GM21360 (cell line): ENCODE measurements around the gene SETD7.

ENCODE experiments used
- ATAC-seq: cut with Tn5 transposase; IDR thresholded peaks from one replicate; pipeline ENCODE4 v1.9.1; 2021; ENCODE audit warnings: mild to moderate bottlenecking, moderate library complexity; ENCODE audit not compliant: unreplicated experiment

The SETD7 gene

GRCh38 chr4:139556071-139556723 lies at the start of gene SETD7:
TSS of gene SETD7 (minus strand) at chr4:139556219. CDS start at chr4:139556137, 82 bp downstream.
- peak; percentile 25 for ATAC-seq

DNA sequence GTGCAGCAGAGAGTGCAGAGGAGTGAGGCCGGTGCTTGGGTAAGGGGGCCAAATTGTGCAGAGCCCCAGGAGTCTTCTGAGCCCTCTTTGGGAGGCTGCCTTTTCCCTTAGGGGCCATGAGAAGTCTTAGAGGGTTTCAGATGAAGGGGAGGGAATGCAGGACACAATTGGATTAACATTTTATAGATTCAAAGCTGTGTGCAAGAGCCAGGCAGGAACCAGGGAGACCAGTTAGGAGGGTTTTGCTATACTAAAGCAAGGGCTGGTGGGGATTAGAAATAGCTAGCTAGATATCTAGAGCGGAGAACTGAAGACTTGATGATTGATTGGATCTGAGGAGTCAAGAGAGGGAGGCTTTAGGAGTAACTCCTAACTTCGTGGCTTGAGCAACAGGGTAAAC lies 49.5 kb upstream of the SETD7 start:
- no peak for ATAC-seq

DNA sequence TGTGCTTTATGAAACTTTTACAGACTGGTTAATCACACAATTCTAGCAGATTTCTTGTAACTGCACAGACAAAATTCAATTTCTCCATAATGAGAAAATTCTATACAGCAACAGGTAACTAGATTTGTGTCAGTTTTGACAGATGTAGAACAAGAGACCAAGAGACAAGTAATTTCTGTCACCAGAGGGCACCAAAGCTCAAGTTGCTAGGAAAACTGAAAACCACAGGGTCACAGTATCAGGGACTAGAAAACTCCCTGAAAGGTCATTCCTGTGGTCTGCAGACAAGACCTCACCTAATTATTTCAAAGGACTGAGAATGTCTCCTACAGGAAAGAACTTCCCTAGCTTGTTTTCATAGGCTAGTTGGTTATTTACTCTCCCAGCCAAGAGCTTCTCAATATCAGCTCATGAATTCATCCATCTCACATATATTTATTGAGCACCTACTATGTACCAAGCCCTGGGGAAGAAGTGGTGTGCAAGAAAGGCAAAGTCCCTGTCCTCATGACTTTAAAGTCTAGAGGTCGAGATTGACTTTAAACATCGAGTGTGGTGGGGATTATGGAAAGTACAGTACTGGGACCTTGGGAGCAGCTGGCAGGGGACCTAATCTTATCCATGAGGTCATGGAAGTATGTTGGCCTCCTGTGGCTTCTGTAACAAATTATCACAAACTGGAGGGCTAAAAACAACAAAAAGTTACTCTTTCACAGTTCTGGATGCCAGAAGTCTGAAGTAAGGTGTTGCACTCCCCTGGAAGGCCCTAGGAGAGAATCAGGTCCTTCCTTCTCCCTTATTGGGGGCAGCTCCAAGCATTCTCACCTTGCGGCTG lies 47.8 kb upstream of the SETD7 start:
- no peak for ATAC-seq

DNA sequence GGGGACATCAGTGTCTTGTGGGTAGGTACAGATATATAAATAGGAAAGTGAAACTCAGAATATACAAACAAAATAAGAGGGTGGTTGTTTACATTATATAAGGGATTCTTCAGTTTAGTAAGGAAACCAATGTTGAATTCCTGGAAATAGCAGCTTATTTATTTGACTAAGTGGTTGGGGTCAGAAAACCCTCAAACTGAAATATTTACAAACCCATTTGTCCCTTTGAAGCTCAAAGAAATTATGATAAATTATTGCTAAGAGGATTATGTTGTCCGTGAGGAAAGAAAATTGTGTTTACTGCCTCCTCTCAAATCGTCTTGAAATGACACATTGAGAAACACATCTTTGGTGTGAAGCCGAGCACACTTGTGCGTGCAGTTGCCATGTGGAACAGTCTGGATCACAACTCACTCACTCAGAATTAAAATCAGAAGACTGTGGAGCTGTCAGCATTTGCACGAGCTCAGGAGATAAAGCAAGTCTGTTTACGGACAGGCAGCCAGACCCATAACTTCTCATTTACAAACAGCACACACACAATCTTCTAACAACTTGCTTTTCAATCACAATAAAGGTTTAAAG lies 46.8 kb upstream of the SETD7 start:
- ATAC-seq, result no peak

- no peak for ATAC-seq
Observed at GRCh38 chr4:139600662-139601061, 44.6 kb upstream of the SETD7 start.

DNA sequence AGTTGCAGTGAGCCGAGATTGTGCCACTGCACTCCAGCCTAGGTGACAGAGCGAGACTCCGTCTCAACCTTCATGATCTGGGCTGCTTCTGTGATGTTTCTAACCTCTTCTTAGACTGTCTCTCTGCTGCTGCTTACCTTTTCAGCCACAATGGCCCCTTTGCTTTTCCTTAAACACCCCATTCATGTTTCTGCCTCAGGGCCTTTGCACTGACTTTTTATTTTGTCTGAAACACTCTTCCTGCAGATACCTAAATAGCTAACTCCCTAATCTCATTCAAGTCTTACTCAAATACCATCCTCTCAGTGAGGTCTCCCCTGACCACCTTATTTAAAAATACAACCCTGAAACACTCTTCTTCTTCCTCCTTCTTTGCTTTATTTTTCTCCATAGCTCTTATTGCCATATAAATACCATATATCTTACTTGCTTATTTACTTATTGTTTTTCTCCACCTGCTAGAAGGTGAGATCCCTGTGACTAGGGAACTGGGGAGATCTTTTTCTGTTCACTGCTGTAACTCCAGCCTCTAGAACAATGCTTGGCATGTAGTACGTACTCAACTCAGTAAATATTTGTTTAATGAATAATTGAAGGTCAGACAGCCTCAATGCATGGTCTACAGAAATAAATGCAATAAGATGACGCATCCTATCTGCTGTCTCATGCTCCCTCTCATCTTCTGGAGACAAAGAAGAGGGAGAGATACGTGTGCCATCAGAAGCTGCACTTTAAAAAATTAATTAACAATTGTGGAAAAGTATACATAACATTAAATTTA lies 43.8 kb upstream of the SETD7 start:
- no peak for ATAC-seq

- no peak for ATAC-seq
Observed at GRCh38 chr4:139599076-139599475, 43.1 kb upstream of the SETD7 start.

- ATAC-seq, result no peak
Observed at GRCh38 chr4:139596684-139597279, 40.8 kb upstream of the SETD7 start.

DNA sequence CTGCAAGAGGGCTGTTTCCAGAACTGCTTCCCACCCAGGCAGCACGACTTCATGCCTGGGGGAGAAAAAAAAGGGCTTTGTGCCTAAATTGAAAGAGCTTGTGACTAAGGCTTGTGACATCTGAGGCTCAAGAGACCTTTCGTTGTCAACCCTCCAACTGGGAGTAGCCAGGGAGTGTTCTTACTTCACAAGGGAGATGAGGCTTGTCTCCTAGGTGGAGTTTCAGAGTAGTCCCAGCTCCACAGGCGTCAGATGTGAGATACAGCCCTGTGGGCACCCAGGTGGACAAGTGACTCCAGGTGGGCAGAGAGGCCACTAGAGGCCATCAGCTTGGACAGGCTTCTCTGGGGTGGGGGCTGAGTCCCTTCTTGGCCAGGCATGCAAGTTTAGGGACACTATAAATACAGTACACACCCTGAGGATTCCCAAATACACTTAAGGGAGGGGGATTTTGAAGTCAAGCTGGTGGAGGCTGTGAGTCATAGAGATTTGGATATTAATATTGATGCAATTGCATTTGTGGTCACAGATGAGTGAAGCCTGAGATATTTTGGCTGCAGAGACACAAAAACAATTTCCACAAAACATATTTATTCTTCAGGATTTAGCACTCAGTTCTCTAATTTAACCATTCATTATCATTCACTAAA lies 40.1 kb upstream of the SETD7 start:
- no peak for ATAC-seq

- no peak for ATAC-seq
Observed at GRCh38 chr4:139594591-139595185, 38.7 kb upstream of the SETD7 start.

- no peak for ATAC-seq
Observed at GRCh38 chr4:139593091-139593564, 37.1 kb upstream of the SETD7 start.

DNA sequence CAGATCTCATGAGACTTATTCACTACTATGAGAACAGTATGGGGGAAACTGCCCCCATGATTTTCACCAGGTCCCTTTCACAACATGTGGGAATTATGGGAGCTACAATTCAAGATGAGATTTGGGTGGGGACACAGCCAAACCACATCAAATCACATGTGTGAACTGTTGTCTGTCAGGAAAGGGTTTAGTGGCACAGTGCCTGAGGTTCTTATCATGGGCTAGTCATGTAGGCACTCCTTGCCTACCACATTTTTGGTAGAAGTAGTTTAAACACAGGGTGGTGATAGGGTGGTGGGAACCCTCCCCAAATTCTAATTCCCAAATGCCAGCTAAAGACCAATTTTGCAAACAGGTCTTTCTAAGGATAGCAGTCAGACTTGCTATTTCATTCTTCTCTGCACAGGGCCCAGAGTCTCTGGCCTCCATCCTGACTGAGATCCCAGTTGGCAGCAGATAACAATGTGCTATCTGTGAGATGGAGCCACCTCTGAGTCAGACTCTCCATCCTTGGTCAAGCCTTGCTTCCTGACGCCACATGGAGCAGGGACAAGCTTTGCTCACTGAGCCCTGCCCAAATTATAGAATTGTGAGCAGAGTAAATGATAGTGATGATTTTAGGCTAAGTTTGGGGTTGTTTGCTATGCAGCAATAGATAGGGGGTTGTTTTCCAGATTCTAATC lies 33.5 kb upstream of the SETD7 start:
- ATAC-seq, result no peak

GRCh38 chr4:139587446-139587845 lies 31.4 kb upstream of the SETD7 start:
- no peak for ATAC-seq

GRCh38 chr4:139585473-139585872 lies 29.5 kb upstream of the SETD7 start:
- no peak for ATAC-seq

DNA sequence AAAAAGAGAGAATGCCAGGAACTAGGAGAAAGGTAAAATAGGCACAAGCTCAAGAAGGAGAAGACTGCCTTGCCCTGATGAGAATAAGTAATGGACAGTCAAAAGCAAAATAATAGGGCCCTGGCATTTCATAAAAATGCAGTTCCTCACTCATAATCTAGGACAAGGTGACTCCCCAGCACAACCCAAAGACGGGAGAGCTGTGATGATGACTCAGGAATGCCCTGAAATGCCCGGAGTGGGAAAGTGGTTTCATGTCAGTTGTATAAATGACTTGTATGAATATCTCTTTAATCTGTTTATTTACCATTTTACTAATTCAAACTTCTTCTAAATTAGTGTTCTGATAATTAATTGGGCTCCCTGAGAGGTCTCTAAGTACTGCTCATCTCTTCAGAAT lies 28.8 kb upstream of the SETD7 start:
- no peak for ATAC-seq

GRCh38 chr4:139584013-139584412 lies 28.0 kb upstream of the SETD7 start:
- no peak for ATAC-seq

- ATAC-seq, result no peak
Observed at GRCh38 chr4:139582044-139582443, 26.0 kb upstream of the SETD7 start.

- no peak for ATAC-seq
Observed at GRCh38 chr4:139581096-139581495, 25.1 kb upstream of the SETD7 start.

DNA sequence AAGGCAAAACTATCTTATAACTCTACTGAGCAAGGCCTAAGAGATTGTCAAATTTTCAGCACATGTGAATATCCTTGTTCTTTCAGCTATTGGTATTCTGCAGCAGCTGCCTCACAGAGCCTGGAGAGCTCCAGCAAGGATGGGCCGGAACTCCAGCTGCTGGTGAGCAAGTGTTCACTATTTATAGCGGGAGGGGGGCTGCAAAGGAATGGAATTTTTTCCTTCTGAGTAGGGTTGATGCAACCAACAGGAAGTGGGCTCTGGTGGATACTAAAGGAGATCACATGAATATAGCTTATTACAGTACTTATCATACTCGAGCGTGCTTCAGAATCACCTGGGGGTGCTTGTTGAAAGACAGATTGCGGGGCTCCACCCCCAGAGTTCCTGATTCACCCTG lies 20.2 kb upstream of the SETD7 start:
- no peak for ATAC-seq
